ENCODE measurements around the gene THSD4. TPM values are rescaled to one million over a fixed set of nuclear protein-coding genes. Genes with fewer than 3 reads are reported as not detected.

THSD4 gene
- total and polyA plus RNA-seq, 2 of the 8 experiments (the other 6 are each of a cell fraction or from before 2014, with no cell fraction given): 2.5 to 6.2 TPM

GRCh38 chr15:71338265-71338664 lies 223.0 kb downstream of the THSD4 start:
- Histone ChIP-seq H3K4me1 (replicated peaks in 1 of 4; ENCODE audit: control insufficient read depth in 3 of 4, insufficient read depth in 4 of 4, low read length in 3 of 4) (peaks cover 6 to 12% (median 10%) of the 10 kb centered on the region in 4 experiments), H3K4me2 (ENCODE audit: insufficient read depth in 1 of 2, low read depth in 2 of 2, low read length in 2 of 2) (no peak overlapping the region), H3K14ac (ENCODE audit: insufficient read length) (no peak overlapping the region), H4K8ac (ENCODE audit: extremely low read depth, insufficient read depth, low read length) (no peak overlapping the region), H3K9me3 (ENCODE audit: insufficient read depth in 2 of 2, low read depth in 1 of 2, low read length in 1 of 2) (no peaks in the 10 kb centered on the region), H3K79me1 (ENCODE audit: low read depth, low read length) (no peaks in the 10 kb centered on the region), H4K20me1 (replicated peaks in 1 of 2; ENCODE audit: control insufficient read depth in 1 of 2, insufficient read depth in 2 of 2, low read length in 2 of 2) (no peaks in the 10 kb centered on the region), H3K4me3 (ENCODE audit: extremely low read depth in 1 of 4, insufficient read depth in 2 of 4, low read depth in 3 of 4, low read length in 4 of 4) (no peak overlapping the region), H2BK120ac (replicated peaks; ENCODE audit: low read depth, low read length) (no peak overlapping the region), H2BK20ac (ENCODE audit: low read length) (peak overlapping the region; percentile 1), H3K4ac (replicated peaks; ENCODE audit: insufficient read length, low read depth, low read length) (no peak overlapping the region), H3K36me3 (ENCODE audit: control insufficient read depth in 2 of 4, insufficient read depth in 4 of 4, low read length in 3 of 4) (no peaks in the 10 kb centered on the region), H2BK15ac (ENCODE audit: low read length) (no peak overlapping the region), H3K9ac (replicated peaks in 1 of 4; ENCODE audit: extremely low read depth in 1 of 4, low read depth in 3 of 4, low read length in 3 of 4) (no peak overlapping the region), H2AFZ (ENCODE audit: low read length) (no peak overlapping the region), H3K18ac (ENCODE audit: extremely low read depth, low read length) (no peak overlapping the region), H2BK5ac (ENCODE audit: low read depth, low read length) (no peak overlapping the region), H3K79me2 (ENCODE audit: control insufficient read depth in 1 of 2, insufficient read depth in 2 of 2, low read length in 2 of 2) (no peaks in the 10 kb centered on the region), H2AK5ac (ENCODE audit: low read depth, low read length) (no peak overlapping the region), H3K56ac (replicated peaks; ENCODE audit: insufficient read length, low read depth, low read length) (no peak overlapping the region), H4K91ac (replicated peaks; ENCODE audit: insufficient read length, low read length) (no peak overlapping the region), H2BK12ac (ENCODE audit: low read depth, low read length) (no peak overlapping the region), H3K23ac (ENCODE audit: insufficient read length) (no peak overlapping the region), H4K5ac (ENCODE audit: insufficient read length, low read depth, low read length) (no peak overlapping the region), H3K27me3 (replicated peaks in 1 of 4; ENCODE audit: control insufficient read depth in 3 of 4, extremely low read depth in 1 of 4, insufficient read depth in 3 of 4, low read length in 3 of 4) (no peaks in the 10 kb centered on the region), H3K23me2 (ENCODE audit: low read depth, low read length) (no peaks in the 10 kb centered on the region), H3K27ac (ENCODE audit: low read depth, low read length) (no peak overlapping the region)
- no peak for DNase-seq (ENCODE audit: low read depth in 1 of 2, low spot score in 2 of 2)
- no peak for TF ChIP-seq JUN (IDR thresholded peaks at IDR 0.05; ENCODE audit: low read depth, low read length)
- CTCF ChIA-PET (ENCODE audit: partially characterized antibody): interaction anchor here (0.6 to 2.3 kb wide), 9 partner anchors 10 to 1530 kb away, joined by 3 to 6 read pairs (median 3); no protein-coding TSS in a partner anchor
- POLR2A ChIA-PET (ENCODE audit: partially characterized antibody): interaction anchor here (1.4 kb wide), 1 partner anchor 9 kb away, joined by 4 read pairs; no protein-coding TSS in a partner anchor
- 90% methylated on average over 8 of the region's 9 CpGs; no CpG with 5 or more reads in 1 of the 2 experiments for WGBS, 2 experiments (ENCODE audit: extremely low coverage in 1 of 2, insufficient coverage in 1 of 2, insufficient read length in 1 of 2, insufficient replicate concordance in 2 of 2, low coverage in 1 of 2, low lambda C conversion rate in 2 of 2, missing lambda C conversion rate in 1 of 2)
- no peak for FAIRE-seq

Data from H1 (cell line).